ENCODE measurements around the gene OSBP.

DNA sequence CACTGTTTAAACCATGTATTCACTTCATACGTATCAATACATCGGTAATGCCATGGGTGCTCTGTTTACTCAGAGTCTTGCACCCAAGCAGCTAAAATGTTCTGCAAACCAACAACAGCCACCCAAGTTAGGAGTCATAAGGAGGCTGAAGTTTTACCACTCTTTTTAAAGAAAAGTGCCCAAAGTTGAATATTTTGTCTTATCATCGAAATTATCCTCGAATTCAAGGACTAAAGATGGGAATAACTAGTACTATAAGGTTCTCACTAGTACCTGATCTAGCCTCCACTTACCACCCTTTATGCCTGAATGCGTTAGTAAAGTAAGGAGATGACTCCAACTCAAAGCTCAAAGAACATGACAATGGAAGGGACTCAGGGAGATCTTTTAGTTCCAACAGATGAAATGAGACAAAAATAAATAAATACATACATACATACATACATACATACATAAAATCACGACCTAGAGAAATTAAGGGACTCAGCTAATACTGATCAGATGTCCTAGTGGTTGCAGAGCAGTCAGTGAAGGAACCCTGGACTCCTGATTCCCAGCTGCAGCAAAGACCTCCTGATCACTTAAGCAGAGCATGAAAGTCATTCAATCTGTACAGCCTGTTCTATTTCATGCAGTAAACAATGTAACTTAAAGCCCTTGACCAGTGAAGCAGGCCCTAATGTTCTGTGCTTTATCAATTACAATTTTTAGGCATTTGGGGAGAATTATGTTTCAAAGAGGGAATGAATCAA is 7.7 kb downstream of the OSBP start:
- TF ChIP-seq, protein P1, sequence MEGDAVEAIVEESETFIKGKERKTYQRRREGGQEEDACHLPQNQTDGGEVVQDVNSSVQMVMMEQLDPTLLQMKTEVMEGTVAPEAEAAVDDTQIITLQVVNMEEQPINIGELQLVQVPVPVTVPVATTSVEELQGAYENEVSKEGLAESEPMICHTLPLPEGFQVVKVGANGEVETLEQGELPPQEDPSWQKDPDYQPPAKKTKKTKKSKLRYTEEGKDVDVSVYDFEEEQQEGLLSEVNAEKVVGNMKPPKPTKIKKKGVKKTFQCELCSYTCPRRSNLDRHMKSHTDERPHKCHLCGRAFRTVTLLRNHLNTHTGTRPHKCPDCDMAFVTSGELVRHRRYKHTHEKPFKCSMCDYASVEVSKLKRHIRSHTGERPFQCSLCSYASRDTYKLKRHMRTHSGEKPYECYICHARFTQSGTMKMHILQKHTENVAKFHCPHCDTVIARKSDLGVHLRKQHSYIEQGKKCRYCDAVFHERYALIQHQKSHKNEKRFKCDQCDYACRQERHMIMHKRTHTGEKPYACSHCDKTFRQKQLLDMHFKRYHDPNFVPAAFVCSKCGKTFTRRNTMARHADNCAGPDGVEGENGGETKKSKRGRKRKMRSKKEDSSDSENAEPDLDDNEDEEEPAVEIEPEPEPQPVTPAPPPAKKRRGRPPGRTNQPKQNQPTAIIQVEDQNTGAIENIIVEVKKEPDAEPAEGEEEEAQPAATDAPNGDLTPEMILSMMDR (conservative IDR thresholded peaks at IDR 0.05; ENCODE audit: low read depth, low read length), result no peak
- no peak for TF ChIP-seq EZH2phosphoT487 (IDR thresholded peaks at IDR 0.05; ENCODE audit: borderline replicate concordance, low read length)
